WI38 (cell line): ENCODE measurements around the gene BBC3.
A peak's percentile ranks its signal among the peaks of the same experiment; 100 is the strongest.
"Not testable (repeated sequence)": the region's sequence is repeated elsewhere in the genome, so short reads cannot be mapped to it uniquely, and the experiment has no call there.

Experiments used
- H3K4me3 ChIP-seq: 2 replicates; pipeline ENCODE4 v1.5.1; 2011; ENCODE audit warnings: low read depth, mild to moderate bottlenecking, control low read depth, low read length
- TF ChIP-seq, protein P1 (sequence below): IDR thresholded peaks from 2 replicates; pipeline ENCODE4 v1.5.1; 2012; ENCODE audit warnings: low read depth, mild to moderate bottlenecking, control low read depth, low read length

BBC3 gene

DNA sequence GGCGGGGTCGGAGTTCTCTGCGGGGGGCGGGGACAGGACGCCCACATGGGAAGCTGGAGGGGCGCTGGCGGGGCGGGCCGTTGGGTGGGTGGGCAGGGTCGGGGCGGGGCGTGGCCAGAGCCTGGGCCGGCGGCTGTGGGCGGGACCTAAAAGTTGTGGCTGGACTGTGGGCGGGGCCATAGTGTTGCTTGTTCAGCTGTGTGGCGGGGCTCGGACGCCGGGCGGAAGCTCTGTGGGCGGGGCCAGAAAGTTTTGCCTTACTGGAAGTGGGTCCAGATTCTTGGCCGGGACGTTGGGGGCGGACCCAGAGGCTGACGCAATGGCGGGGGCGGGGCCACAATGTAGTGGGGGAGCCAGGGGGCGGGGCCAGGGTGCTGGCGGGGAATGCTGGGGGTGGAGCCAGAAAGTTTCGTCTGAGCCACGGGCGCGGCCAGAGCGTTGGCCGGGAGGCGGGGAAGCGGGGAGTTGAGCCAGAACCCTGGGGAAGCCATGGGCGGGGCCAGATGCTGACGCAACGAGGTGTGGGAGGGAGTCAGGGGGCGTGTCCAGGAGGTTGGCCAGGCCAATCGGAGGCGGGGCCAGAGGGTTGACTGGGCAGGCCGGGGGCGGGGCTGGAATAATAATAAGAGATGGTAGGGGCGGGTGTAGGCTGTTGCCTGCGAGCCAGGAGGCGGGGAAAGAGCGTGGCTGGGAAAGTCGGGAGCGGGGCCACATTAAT, 25.9 kb upstream of the BBC3 start:
- TF ChIP-seq, protein P1, sequence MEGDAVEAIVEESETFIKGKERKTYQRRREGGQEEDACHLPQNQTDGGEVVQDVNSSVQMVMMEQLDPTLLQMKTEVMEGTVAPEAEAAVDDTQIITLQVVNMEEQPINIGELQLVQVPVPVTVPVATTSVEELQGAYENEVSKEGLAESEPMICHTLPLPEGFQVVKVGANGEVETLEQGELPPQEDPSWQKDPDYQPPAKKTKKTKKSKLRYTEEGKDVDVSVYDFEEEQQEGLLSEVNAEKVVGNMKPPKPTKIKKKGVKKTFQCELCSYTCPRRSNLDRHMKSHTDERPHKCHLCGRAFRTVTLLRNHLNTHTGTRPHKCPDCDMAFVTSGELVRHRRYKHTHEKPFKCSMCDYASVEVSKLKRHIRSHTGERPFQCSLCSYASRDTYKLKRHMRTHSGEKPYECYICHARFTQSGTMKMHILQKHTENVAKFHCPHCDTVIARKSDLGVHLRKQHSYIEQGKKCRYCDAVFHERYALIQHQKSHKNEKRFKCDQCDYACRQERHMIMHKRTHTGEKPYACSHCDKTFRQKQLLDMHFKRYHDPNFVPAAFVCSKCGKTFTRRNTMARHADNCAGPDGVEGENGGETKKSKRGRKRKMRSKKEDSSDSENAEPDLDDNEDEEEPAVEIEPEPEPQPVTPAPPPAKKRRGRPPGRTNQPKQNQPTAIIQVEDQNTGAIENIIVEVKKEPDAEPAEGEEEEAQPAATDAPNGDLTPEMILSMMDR = no peak
- H3K4me3 ChIP-seq = peak overlapping the region; percentile 57

DNA sequence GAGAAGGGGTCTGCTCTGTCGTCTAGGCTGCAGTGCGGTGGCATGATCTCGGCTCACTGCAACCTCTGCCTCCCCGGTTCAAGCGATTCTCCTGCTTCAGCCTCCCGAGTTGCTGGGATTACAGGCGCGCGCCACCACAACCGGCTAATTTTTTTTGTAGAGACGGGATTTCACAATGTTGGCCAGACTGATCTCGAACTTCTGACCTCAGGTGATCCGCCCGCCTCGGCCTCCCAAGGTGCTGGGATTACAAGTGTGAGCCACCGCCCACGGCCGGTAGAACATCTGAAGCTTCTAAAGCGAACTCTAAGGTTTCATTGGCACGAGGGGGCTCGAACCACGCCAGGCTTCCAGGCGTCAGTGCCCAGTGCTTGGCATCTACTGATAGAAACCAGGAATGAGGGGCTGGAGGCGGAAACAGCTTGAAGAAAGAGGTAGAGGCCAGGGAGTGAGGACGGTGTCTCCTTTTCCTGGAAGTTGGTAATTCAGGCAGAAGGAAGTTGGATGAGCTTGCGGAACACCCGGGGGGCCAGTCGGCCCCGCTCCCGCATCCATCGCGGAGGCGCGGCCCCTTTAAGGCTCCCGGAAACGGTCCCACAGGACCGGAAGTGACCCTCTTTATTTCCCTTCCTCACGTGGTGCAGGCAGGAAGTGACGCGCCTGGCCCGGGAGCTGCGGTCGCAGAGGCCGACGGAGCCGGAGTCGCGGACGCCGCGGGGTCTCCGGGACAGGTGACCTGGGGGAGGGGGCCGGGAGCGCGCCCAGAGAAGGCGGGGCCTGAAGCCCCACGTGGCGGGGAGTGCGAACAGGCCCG, 25.1 kb upstream of the BBC3 start, which contains the start of gene CCDC9:
TSS of gene CCDC9 (plus strand) at position 647 of the 814 bp plus-strand sequence. CDS start 1,876 bp downstream, outside the sequence.
- H3K4me3 ChIP-seq = peak within 1 kb of the TSS; percentile 64
- TF ChIP-seq, protein P1 = no peak

DNA sequence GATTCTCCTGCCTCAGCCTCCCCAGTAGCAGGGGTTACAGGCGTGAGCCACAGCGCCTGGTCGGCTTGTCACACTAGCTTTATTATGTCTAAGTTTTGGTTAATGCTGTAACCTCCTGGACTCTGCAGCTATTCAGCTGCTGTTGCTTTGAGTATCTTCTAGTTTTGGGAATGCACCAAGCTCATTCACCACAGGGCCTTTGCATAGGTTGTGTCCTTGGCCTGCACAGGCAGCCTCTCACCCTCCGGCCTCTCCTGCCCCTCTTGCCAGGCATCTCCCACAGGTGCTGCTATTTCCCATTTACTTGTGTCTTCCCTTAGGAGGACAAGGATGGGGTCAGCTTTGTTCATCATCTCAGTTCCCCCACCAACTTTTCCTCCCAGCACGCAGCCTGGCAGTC, 23.0 kb upstream of the BBC3 start:
- TF ChIP-seq, protein P1 = no peak
- H3K4me3 ChIP-seq = no peak overlapping the region

DNA sequence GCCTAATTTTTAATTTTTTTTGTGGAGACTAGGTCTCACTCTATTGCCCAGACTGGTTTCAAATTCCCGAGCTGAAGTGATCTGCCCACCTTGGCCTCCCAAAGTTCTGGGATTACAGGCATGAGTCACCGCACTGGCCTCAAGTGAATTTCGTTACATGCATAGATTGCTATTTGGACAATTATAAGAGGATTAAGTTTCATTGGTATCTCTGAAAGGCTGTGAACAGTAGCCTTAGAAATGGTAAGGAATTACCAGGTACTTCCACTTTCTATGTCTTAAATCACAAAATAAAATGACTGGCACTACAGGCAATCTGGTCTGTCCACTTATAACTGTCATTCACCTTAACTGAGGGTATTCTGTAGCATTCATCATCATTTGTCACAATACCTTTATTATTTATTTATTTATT, 22.5 kb upstream of the BBC3 start:
- H3K4me3 ChIP-seq = no peak overlapping the region
- TF ChIP-seq, protein P1 = no peak

DNA sequence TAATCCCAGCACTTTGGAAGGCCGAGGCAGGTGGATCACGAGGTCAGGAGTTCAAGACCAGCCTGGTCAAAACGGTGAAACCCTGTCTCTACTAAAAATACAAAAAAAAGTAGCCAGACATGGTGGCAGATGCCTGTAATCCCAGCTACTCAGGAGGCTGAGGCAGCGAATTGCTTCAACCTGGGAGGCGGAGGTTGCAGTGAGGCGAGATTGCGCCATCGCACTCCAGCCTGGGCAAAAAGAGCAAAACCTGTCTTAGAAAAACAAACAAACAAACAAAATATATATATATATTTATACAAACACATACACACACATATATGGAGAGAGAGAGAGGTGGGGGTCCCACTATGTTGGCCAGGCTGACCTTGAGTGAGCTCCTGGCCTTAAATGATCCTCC, 22.0 kb upstream of the BBC3 start:
- H3K4me3 ChIP-seq = not testable (repeated sequence)

DNA sequence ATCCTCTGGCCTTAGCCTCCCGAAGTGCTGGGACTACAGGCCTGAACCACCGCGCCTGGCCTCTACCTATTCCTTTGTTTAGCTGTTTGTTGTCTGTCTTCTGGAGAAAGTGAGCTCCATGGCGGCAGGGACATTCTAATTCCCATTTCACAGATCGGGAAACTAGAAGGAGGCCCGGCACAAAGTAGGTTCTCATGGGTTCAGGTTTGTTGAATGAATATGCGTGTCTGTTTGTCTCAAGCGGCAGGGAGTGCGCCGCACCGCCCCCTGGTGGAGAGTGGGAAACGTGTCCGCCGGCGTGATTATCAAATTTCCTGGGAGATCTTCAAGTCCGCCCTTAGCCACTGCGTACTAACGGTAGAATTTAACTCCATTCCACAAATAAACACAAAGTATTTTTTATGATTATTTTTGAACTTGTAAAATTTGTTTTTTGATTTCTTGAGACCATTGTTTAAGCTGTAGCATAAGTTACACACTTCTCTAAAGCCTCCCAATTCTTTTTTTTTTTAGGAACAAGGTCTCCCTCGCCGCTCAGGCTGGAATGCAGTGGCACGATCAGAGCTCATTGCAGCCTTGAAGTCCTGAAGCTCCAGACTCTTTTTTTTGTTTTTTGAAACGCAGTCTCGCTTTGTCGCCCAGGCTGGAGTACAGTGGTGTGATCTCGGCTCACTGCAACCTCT, 16.4 kb upstream of the BBC3 start:
- TF ChIP-seq, protein P1 = peak; percentile 84
- no peak overlapping the region for H3K4me3 ChIP-seq

DNA sequence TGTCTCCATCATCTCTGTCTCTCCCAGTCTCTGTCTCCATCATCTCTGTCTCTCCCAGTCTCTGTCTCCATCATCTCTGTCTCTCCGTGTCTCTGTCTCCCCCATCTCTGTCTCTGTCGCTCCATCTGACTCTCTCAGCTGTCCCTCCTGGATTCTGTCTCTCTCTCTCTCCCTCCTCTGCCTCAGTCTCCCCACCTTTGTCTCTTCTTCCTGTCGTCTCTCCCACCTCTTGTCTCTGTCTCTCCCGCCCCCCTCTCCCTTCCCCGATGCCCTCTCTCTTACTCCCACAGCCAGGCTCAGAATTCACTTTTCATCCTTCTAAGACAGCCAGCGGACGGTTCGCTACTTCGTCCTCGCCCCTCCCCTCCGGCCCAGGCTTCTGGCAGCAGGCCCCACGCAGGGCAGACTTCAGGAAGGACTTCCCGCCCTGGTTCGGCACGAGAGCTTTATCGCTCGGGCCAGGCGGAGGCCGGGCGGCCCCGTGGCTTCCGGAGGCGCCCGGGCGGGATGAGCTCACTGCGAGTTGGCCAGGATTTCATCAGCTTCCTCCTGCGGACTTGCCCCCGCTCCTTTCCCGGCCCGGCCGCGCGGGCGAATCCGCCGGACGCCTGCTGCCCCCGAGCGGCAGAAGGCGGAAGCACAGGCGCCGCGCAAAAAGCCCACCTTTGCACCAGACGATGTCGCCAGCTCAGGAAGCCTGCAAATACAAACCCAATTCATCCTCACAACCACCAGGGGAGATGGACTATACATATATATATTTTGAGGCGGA, 13.0 kb upstream of the BBC3 start:
- H3K4me3 ChIP-seq = peak overlapping the region; percentile 62
- TF ChIP-seq, protein P1 = peak; percentile 90
